NCI-H510A (cell line): Measurements from ENCODE around the gene ALDH4A1.
A peak's percentile ranks its signal among the peaks of the same experiment; 100 is the strongest.
"Not testable (repeated sequence)": the region's sequence is repeated elsewhere in the genome, so short reads cannot be mapped to it uniquely, and the experiment has no call there.

Experiments
- DNase-seq: peaks from one replicate; lab custom pipeline; 2025; lab: John Stamatoyannopoulos, UW

The ALDH4A1 gene

GRCh38 chr1:18877282-18877681 lies 25.1 kb downstream of the ALDH4A1 start:
- DNase-seq = no peak

GRCh38 chr1:18876210-18876609 lies 26.1 kb downstream of the ALDH4A1 start:
- DNase-seq = no peak

- no peak for DNase-seq
Observed at GRCh38 chr1:18875796-18876128, 26.6 kb downstream of the ALDH4A1 start.

GRCh38 chr1:18875107-18875795 lies 27.1 kb downstream of the ALDH4A1 start:
- DNase-seq = peak; percentile 17

- no peak for DNase-seq
Observed at GRCh38 chr1:18874600-18874999, 27.8 kb downstream of the ALDH4A1 start.

GRCh38 chr1:18874036-18874435 lies 28.3 kb downstream of the ALDH4A1 start:
- DNase-seq = no peak

- DNase-seq = no peak
Observed at GRCh38 chr1:18872071-18872611, 30.2 kb downstream of the ALDH4A1 start.

- no peak for DNase-seq
Observed at GRCh38 chr1:18871401-18872070, 30.8 kb downstream of the ALDH4A1 start.

- DNase-seq = no peak
Observed at GRCh38 chr1:18870957-18871356, 31.4 kb downstream of the ALDH4A1 start.

GRCh38 chr1:18870595-18870865 lies 31.8 kb downstream of the ALDH4A1 start:
- DNase-seq = not testable (repeated sequence)

- no peak for DNase-seq
Observed at GRCh38 chr1:18869847-18870594, 32.3 kb downstream of the ALDH4A1 start.

GRCh38 chr1:18868801-18869424 lies 33.4 kb downstream of the ALDH4A1 start:
- DNase-seq = no peak

GRCh38 chr1:18868354-18868753 lies 34.0 kb downstream of the ALDH4A1 start:
- DNase-seq = no peak

- DNase-seq = no peak
Observed at GRCh38 chr1:18866846-18867245, 35.5 kb downstream of the ALDH4A1 start.

- DNase-seq = no peak
Observed at GRCh38 chr1:18866314-18866713, 36.0 kb downstream of the ALDH4A1 start.

GRCh38 chr1:18865176-18865575 lies 37.2 kb downstream of the ALDH4A1 start:
- no peak for DNase-seq

GRCh38 chr1:18861590-18861989 lies 40.8 kb downstream of the ALDH4A1 start:
- DNase-seq = no peak

GRCh38 chr1:18861082-18861481 lies 41.3 kb downstream of the ALDH4A1 start:
- DNase-seq = no peak

GRCh38 chr1:18859560-18859959 lies 42.8 kb downstream of the ALDH4A1 start, which contains the start of gene TAS1R2:
Gene TAS1R2, minus strand, starts transcription at chr1:18859660. Its CDS starts 0 bp downstream, at chr1:18859660.
- no peak for DNase-seq

GRCh38 chr1:18858070-18858688 lies 44.2 kb downstream of the ALDH4A1 start:
- DNase-seq = no peak

GRCh38 chr1:18856435-18856834 lies 45.9 kb downstream of the ALDH4A1 start:
- DNase-seq = no peak

- no peak for DNase-seq
Observed at GRCh38 chr1:18855573-18855972, 46.8 kb downstream of the ALDH4A1 start.
